IMR-90 (cell line): Measurements from ENCODE around the gene PCGF5. TPM values are rescaled to one million over a fixed set of nuclear protein-coding genes. Genes with fewer than 3 reads are reported as not detected.

Experiments
- ATAC-seq: fragments of 200-7000 bp; cut with Tn5 transposase; 2 replicates; pipeline ENCODE4 v1.9.1; 2020; ENCODE audit warnings: low read depth, mild to moderate bottlenecking, moderate library complexity
- BruUV-seq: library from RNA; stranded (reverse); fragments of 400-500 nt; replicated peaks from 2 replicates; lab custom pipeline; 2021; lab: Mats Ljungman, UMichigan
- CTCF ChIA-PET: fragments of 300-600 bp; formaldehyde crosslinking; extraction: SDS; loops from one replicate; lab custom pipeline; 2021; ENCODE audit warnings: antibody characterized with exemption; lab: Yijun Ruan, JAX
- POLR2A ChIA-PET: fragments of 300-600 bp; sonication (Branson Sonifier 250); formaldehyde crosslinking; loops from one replicate; lab custom pipeline; 2022; ENCODE audit warnings: antibody characterized with exemption; ENCODE audit not compliant: unreplicated experiment; lab: Charles Lee
- DNase-seq: peaks from one replicate; pipeline ENCODE4 v3.0.0; 2013
- H2AFZ ChIP-seq: replicated peaks from 2 replicates; pipeline ENCODE3; 2013; ENCODE audit warnings: low read length, mild to moderate bottlenecking; ENCODE audit not compliant: poor library complexity
- H2AK5ac ChIP-seq: 2 replicates; pipeline ENCODE4 v1.6.1; 2013; ENCODE audit warnings: low read depth, low read length, inconsistent platforms
- H2AK9ac ChIP-seq: replicated peaks from 2 replicates; pipeline ENCODE3; 2013; ENCODE audit warnings: mild to moderate bottlenecking, low read depth, low read length, moderate library complexity; ENCODE audit not compliant: poor library complexity
- H2BK120ac ChIP-seq: 2 replicates; pipeline ENCODE4 v1.6.1; 2013; ENCODE audit warnings: low read depth, low read length, inconsistent platforms
- H2BK15ac ChIP-seq: 3 replicates; pipeline ENCODE4 v1.6.1; 2013; ENCODE audit warnings: low read depth, low read length, inconsistent platforms
- H2BK20ac ChIP-seq: 2 replicates; pipeline ENCODE4 v1.6.1; 2013; ENCODE audit warnings: low read depth, mild to moderate bottlenecking, inconsistent platforms, low read length, moderate library complexity
- H2BK5ac ChIP-seq: 2 replicates; pipeline ENCODE4 v1.6.1; 2013; ENCODE audit warnings: mild to moderate bottlenecking, low read depth, low read length, inconsistent platforms; ENCODE audit not compliant: poor library complexity, severe bottlenecking
- H3K14ac ChIP-seq: replicated peaks from 2 replicates; pipeline ENCODE4 v1.6.1; 2013; ENCODE audit warnings: low read depth, low read length, inconsistent platforms
- H3K18ac ChIP-seq: 2 replicates; pipeline ENCODE4 v1.6.1; 2013; ENCODE audit warnings: low read depth, low read length, control low read depth
- H3K23ac ChIP-seq: 2 replicates; pipeline ENCODE4 v1.6.1; 2013; ENCODE audit warnings: low read depth, low read length, inconsistent platforms
- H3K27ac ChIP-seq: 2 replicates; pipeline ENCODE4 v1.5.1; 2013; ENCODE audit warnings: mild to moderate bottlenecking, control low read depth, low read length; ENCODE audit not compliant: insufficient read depth
- H3K27me3 ChIP-seq: 2 replicates; pipeline ENCODE4 v1.6.1; 2013; ENCODE audit warnings: low read length; ENCODE audit not compliant: control insufficient read depth, insufficient read depth
- H3K36me3 ChIP-seq: 2 replicates; pipeline ENCODE4 v1.6.1; 2013; ENCODE audit warnings: low read length, mixed read lengths; ENCODE audit not compliant: control insufficient read depth, insufficient read depth
- H3K4ac ChIP-seq: 2 replicates; pipeline ENCODE4 v1.6.1; 2013; ENCODE audit warnings: low read depth, low read length, inconsistent platforms
- H3K4me1 ChIP-seq: 2 replicates; pipeline ENCODE4 v1.6.1; 2013; ENCODE audit warnings: low read length, mixed read lengths; ENCODE audit not compliant: control insufficient read depth, insufficient read depth
- H3K4me2 ChIP-seq: 2 replicates; pipeline ENCODE4 v1.6.1; 2013; ENCODE audit warnings: low read depth, mild to moderate bottlenecking, control low read depth, low read length, moderate library complexity
- H3K4me3 ChIP-seq: 2 replicates; pipeline ENCODE4 v1.5.1; 2013; ENCODE audit warnings: low read depth, mild to moderate bottlenecking, control low read depth, low read length, moderate library complexity; ENCODE audit not compliant: insufficient read depth
- H3K56ac ChIP-seq: 2 replicates; pipeline ENCODE4 v1.6.1; 2013; ENCODE audit warnings: low read length, inconsistent platforms; ENCODE audit not compliant: insufficient read depth; ENCODE audit errors: extremely low read depth
- H3K79me1 ChIP-seq, 2 experiments: 2 replicates each; pipeline ENCODE4 v1.6.1; 2013; ENCODE audit warnings: low read length in 2 of 2, inconsistent platforms in 1 of 2, low read depth in 1 of 2
- H3K9ac ChIP-seq: 2 replicates; pipeline ENCODE4 v1.6.1; 2013; ENCODE audit warnings: low read depth, low read length, control low read depth
- H3K9me1 ChIP-seq: 2 replicates; pipeline ENCODE4 v1.6.1; 2013; ENCODE audit warnings: low read length, inconsistent platforms; ENCODE audit not compliant: insufficient read depth
- H3K9me3 ChIP-seq: 2 replicates; pipeline ENCODE4 v1.6.1; 2013; ENCODE audit warnings: low read length; ENCODE audit not compliant: control insufficient read depth, insufficient read depth
- H4K20me1 ChIP-seq: 2 replicates; pipeline ENCODE4 v1.6.1; 2013; ENCODE audit warnings: low read length, inconsistent platforms; ENCODE audit not compliant: insufficient read depth
- H4K5ac ChIP-seq: 2 replicates; pipeline ENCODE4 v1.6.1; 2013; ENCODE audit warnings: mild to moderate bottlenecking, low read depth, low read length, control low read depth
- H4K8ac ChIP-seq, 2 experiments: 2 replicates each; pipeline ENCODE4 v1.6.1; 2013; ENCODE audit warnings: low read depth in 2 of 2, low read length in 2 of 2, control low read depth in 1 of 2, inconsistent platforms in 1 of 2
- H4K91ac ChIP-seq: 2 replicates; pipeline ENCODE4 v1.6.1; 2013; ENCODE audit warnings: low read depth, low read length, inconsistent platforms; ENCODE audit not compliant: insufficient read depth
- BHLHE40 ChIP-seq: fragments of 150-350 bp; IDR thresholded peaks from 2 replicates; pipeline ENCODE4 v1.6.1; 2016; ENCODE audit warnings: mild to moderate bottlenecking, low read depth, low read length
- CEBPB ChIP-seq: IDR thresholded peaks from 2 replicates; pipeline ENCODE4 v1.6.1; 2012; ENCODE audit warnings: low read depth, low read length, improper control_type of control experiment
- CHD1 ChIP-seq: IDR thresholded peaks from 2 replicates; pipeline ENCODE4 v1.6.1; 2012; ENCODE audit warnings: low read depth, low read length, improper control_type of control experiment
- CTCF ChIP-seq: conservative IDR thresholded peaks from 2 replicates; pipeline ENCODE4 v1.5.1; 2012; ENCODE audit warnings: mild to moderate bottlenecking, low read depth, low read length, improper control_type of control experiment
- ELK1 ChIP-seq: fragments of 150-350 bp; IDR thresholded peaks from 2 replicates; pipeline ENCODE4 v1.6.1; 2016; ENCODE audit warnings: low read depth, mild to moderate bottlenecking, low read length, moderate library complexity, borderline replicate concordance
- FOS ChIP-seq: fragments of 150-350 bp; IDR thresholded peaks from 2 replicates; pipeline ENCODE4 v1.6.1; 2016; ENCODE audit warnings: low read depth, low read length
- MAFK ChIP-seq: IDR thresholded peaks from 2 replicates; pipeline ENCODE4 v1.6.1; 2012; ENCODE audit warnings: low read depth, low read length, improper control_type of control experiment
- MAZ ChIP-seq: IDR thresholded peaks from 2 replicates; pipeline ENCODE4 v1.6.1; 2012; ENCODE audit warnings: low read depth, mild to moderate bottlenecking, low read length, improper control_type of control experiment, moderate library complexity, borderline replicate concordance
- MXI1 ChIP-seq: IDR thresholded peaks from 2 replicates; pipeline ENCODE4 v1.6.1; 2012; ENCODE audit warnings: low read depth, mild to moderate bottlenecking, low read length, moderate library complexity, borderline replicate concordance
- NFE2L2 ChIP-seq: fragments of 150-350 bp; IDR thresholded peaks from 2 replicates; pipeline ENCODE4 v1.6.1; 2016; ENCODE audit warnings: low read depth, mild to moderate bottlenecking, low read length
- POLR2A ChIP-seq: IDR thresholded peaks from 2 replicates; pipeline ENCODE4 v1.6.1; 2012; ENCODE audit warnings: mild to moderate bottlenecking, low read depth, low read length
- RAD21 ChIP-seq: IDR thresholded peaks from 2 replicates; pipeline ENCODE4 v1.6.1; 2012; ENCODE audit warnings: low read length, improper control_type of control experiment
- RCOR1 ChIP-seq: IDR thresholded peaks from 2 replicates; pipeline ENCODE4 v1.6.1; 2012; ENCODE audit warnings: mild to moderate bottlenecking, low read length, improper control_type of control experiment; ENCODE audit not compliant: insufficient replicate concordance
- RFX5 ChIP-seq: IDR thresholded peaks from 2 replicates; pipeline ENCODE4 v1.8.0; 2012; ENCODE audit warnings: low read depth, mild to moderate bottlenecking, low read length, moderate library complexity
- SMC3 ChIP-seq: fragments of 150-350 bp; IDR thresholded peaks from 2 replicates; pipeline ENCODE4 v1.6.1; 2016; ENCODE audit warnings: low read depth, mild to moderate bottlenecking, antibody characterized with exemption, low read length, moderate library complexity
- USF2 ChIP-seq: fragments of 150-350 bp; IDR thresholded peaks from 2 replicates; pipeline ENCODE4 v1.6.1; 2017; ENCODE audit warnings: mild to moderate bottlenecking, antibody characterized with exemption, low read length, low read depth
- WGBS, 2 experiments: methylation state at CpG; one replicate each; pipeline versions ENCODE4 v1.1.5 to v1.1.7; 2013; ENCODE audit warnings: missing lambda C conversion rate in 2 of 2; ENCODE audit not compliant: insufficient read length in 1 of 2; ENCODE audit errors: extremely low coverage in 2 of 2; 5-methylcytosine and 5-hydroxymethylcytosine counted together
- dilution Hi-C: fragments of 300-500 bp; cut with HindIII; formaldehyde crosslinking; loops from one replicate; pipeline ENCODE4 v1.14.3; 2018; ENCODE audit warnings: low sequenced_read_pairs; ENCODE audit not compliant: unreplicated experiment
- in situ Hi-C: fragments of 300-500 bp; cut with MboI; formaldehyde crosslinking; loops from 3 replicates; pipeline ENCODE4 v1.14.3; 2019; ENCODE audit warnings: low sequenced_read_pairs, inconsistent platforms, mixed read lengths
- intact Hi-C: fragments of 100-400 bp; cut with micrococcal nuclease; formaldehyde crosslinking; loops from 2 replicates; pipeline ENCODE4 v1.10.0; 2022
- polyA plus RNA-seq, 3 experiments: library from polyadenylated mRNA; depleted of rRNA; stranded (reverse); fragments of >200 nt; gene quantifications; 2 replicates each; pipeline ENCODE4 v1.2.3, GENCODE V29; 2012; ENCODE audit warnings: low replicate concordance in 1 of 3
- total RNA-seq: library from RNA; depleted of rRNA; stranded (reverse); fragments of >200 nt; gene quantifications from 2 replicates; pipeline ENCODE4 v1.2.3, GENCODE V29; 2012

Gene PCGF5
- total and polyA plus RNA-seq, 2 of the 4 experiments (the other 2 are of a cell fraction) = 9.0 to 18.1 TPM

- no peak overlapping the region for H3K56ac ChIP-seq
- ATAC-seq (no peak), DNase-seq (no peak)
- H2BK20ac ChIP-seq = no peak overlapping the region
- no peak overlapping the region for H3K4me2 ChIP-seq
- H3K27me3 ChIP-seq = no peaks in the 10 kb centered on the region
- no peak overlapping the region for H2BK120ac ChIP-seq
- H2AK5ac ChIP-seq = no peak overlapping the region
- intact Hi-C loops (loop anchor here (2.0 to 5.0 kb wide), 3 partner anchors 88 to 238 kb away; no protein-coding TSS in a partner anchor), dilution Hi-C loops (loop anchor here (25.0 kb wide), 1 partner anchor 363 kb away; no protein-coding TSS in a partner anchor), in situ Hi-C loops (no loop called here)
- H4K91ac ChIP-seq = no peak overlapping the region
- no peak overlapping the region for H3K14ac ChIP-seq
- TF ChIP-seq FOS (no peak), MAFK (no peak), NFE2L2 (no peak), CEBPB (no peak), MAZ (no peak), POLR2A (no peak), RAD21 (no peak), MXI1 (no peak), ELK1 (no peak), CHD1 (no peak), RFX5 (no peak), CTCF (no peak), BHLHE40 (no peak), RCOR1 (no peak), USF2 (no peak), SMC3 (no peak)
- H3K79me1 ChIP-seq = peaks cover 3 to 5% of the 10 kb centered on the region in 2 experiments; a peak in 2 of 4 replicates
- H2AK9ac ChIP-seq = no peak overlapping the region
- WGBS, 2 experiments = no CpG with 5 or more reads among the region's 1 CpG
- H2AFZ ChIP-seq = no peak overlapping the region
- H3K27ac ChIP-seq = no peak overlapping the region
- H3K9me3 ChIP-seq = peaks cover 4% of the 10 kb centered on the region
- H3K4me3 ChIP-seq = no peak overlapping the region
- H3K36me3 ChIP-seq = peaks cover 5% of the 10 kb centered on the region
- H4K20me1 ChIP-seq = no peaks in the 10 kb centered on the region
- H4K5ac ChIP-seq = no peak overlapping the region
- H3K9ac ChIP-seq = no peak overlapping the region
- CTCF ChIA-PET = interaction anchor here (0.6 to 3.3 kb wide), 12 partner anchors 11 to 370 kb away, joined by 3 to 12 read pairs (median 4); no protein-coding TSS in a partner anchor
- no TSS peak for BruUV-seq
- peaks cover 5% of the 10 kb centered on the region; the same call in 1 of the 2 replicates for H3K9me1 ChIP-seq
- H3K23ac ChIP-seq = no peak overlapping the region
- no peak overlapping the region for H3K18ac ChIP-seq
- POLR2A ChIA-PET = interaction anchor here (0.5 to 0.7 kb wide), 5 partner anchors 31 to 813 kb away, joined by 3 to 6 read pairs (median 4); no protein-coding TSS in a partner anchor
- no peak overlapping the region for H4K8ac ChIP-seq
- no peak overlapping the region for H2BK15ac ChIP-seq
- H3K4ac ChIP-seq = no peak overlapping the region
- no peak overlapping the region for H2BK5ac ChIP-seq
- peaks cover 2% of the 10 kb centered on the region; the same call in 1 of the 2 replicates for H3K4me1 ChIP-seq
Measured at GRCh38 chr10:91250341-91250740, 29.9 kb downstream of the PCGF5 start.
